SK-N-SH treated with all-trans-retinoic acid at 6 μM for 48 hours (cell line): ENCODE results near the gene RNF125.

Experiments used
- ATAC-seq: fragments of 200-7000 bp; cut with Tn5 transposase; 3 replicates; pipeline ENCODE4 v1.9.1; 2020; ENCODE audit warnings: mild to moderate bottlenecking, moderate library complexity
- ARNTL ChIP-seq: fragments of 450-650 bp; formaldehyde crosslinking; IDR thresholded peaks from 2 replicates; pipeline ENCODE4 v1.5.0; 2020; ENCODE audit warnings: low read depth, mild to moderate bottlenecking, moderate library complexity, borderline replicate concordance
- BACH2 ChIP-seq: fragments of 250-450 bp; sonication (Bioruptor Pico); IDR thresholded peaks from 2 replicates; pipeline ENCODE4 v1.9.0; 2021; ENCODE audit warnings: mild to moderate bottlenecking, borderline replicate concordance
- CSDC2 ChIP-seq: fragments of 250-450 bp; sonication (Bioruptor Pico); IDR thresholded peaks from 2 replicates; pipeline ENCODE4 v1.5.0; 2020; ENCODE audit warnings: mild to moderate bottlenecking, moderate library complexity
- ESRRG ChIP-seq: fragments of 250-450 bp; sonication (Bioruptor Pico); IDR thresholded peaks from 2 replicates; pipeline ENCODE4 v1.6.1; 2021; ENCODE audit warnings: mild to moderate bottlenecking
- ISL1 ChIP-seq: fragments of 250-450 bp; sonication (Bioruptor Pico); IDR thresholded peaks from 2 replicates; pipeline ENCODE4 v2.1.2; 2022; ENCODE audit warnings: mild to moderate bottlenecking, moderate library complexity
- PPARA ChIP-seq: fragments of 250-450 bp; sonication (Bioruptor Pico); IDR thresholded peaks from 2 replicates; pipeline ENCODE4 v1.5.0; 2020; ENCODE audit warnings: mild to moderate bottlenecking, borderline replicate concordance
- SNAI2 ChIP-seq: fragments of 250-450 bp; sonication (Bioruptor Pico); IDR thresholded peaks from 2 replicates; pipeline ENCODE4 v1.5.0; 2020; ENCODE audit warnings: mild to moderate bottlenecking, moderate library complexity
- TOX ChIP-seq: fragments of 250-450 bp; sonication (Bioruptor Pico); IDR thresholded peaks from 2 replicates; pipeline ENCODE4 v1.8.0; 2021; ENCODE audit warnings: mild to moderate bottlenecking, moderate library complexity, borderline replicate concordance
- ZC3H10 ChIP-seq: fragments of 250-450 bp; sonication (Bioruptor Pico); IDR thresholded peaks from 2 replicates; pipeline ENCODE4 v1.5.1; 2021; ENCODE audit warnings: mild to moderate bottlenecking, moderate library complexity
- ZFP3 ChIP-seq: fragments of 250-450 bp; sonication (Bioruptor Pico); IDR thresholded peaks from 2 replicates; pipeline ENCODE4 v1.5.0; 2020; ENCODE audit warnings: mild to moderate bottlenecking, moderate library complexity
- ZNF565 ChIP-seq: fragments of 450-650 bp; formaldehyde crosslinking; conservative IDR thresholded peaks from 2 replicates; pipeline ENCODE4 v1.5.0; 2020; ENCODE audit warnings: low read depth, mild to moderate bottlenecking, moderate library complexity
- ZNF8 ChIP-seq: fragments of 450-650 bp; formaldehyde crosslinking; IDR thresholded peaks from 2 replicates; pipeline ENCODE4 v1.5.0; 2020; ENCODE audit warnings: mild to moderate bottlenecking, moderate library complexity
- TF ChIP-seq, protein P1 (sequence below): fragments of 250-450 bp; sonication (Bioruptor Pico); IDR thresholded peaks from 2 replicates; pipeline ENCODE4 v1.5.0; 2020; ENCODE audit warnings: mild to moderate bottlenecking, moderate library complexity
- TF ChIP-seq, protein P2 (sequence below): fragments of 250-450 bp; sonication (Bioruptor Pico); IDR thresholded peaks from 2 replicates; pipeline ENCODE4 v1.8.0; 2021; ENCODE audit warnings: low read depth, mild to moderate bottlenecking, moderate library complexity, borderline replicate concordance
- TF ChIP-seq, protein P3 (sequence below): fragments of 250-450 bp; sonication (Bioruptor Pico); IDR thresholded peaks from 2 replicates; pipeline ENCODE4 v1.5.1; 2020; ENCODE audit warnings: low read depth, mild to moderate bottlenecking, moderate library complexity

RNF125 gene

DNA sequence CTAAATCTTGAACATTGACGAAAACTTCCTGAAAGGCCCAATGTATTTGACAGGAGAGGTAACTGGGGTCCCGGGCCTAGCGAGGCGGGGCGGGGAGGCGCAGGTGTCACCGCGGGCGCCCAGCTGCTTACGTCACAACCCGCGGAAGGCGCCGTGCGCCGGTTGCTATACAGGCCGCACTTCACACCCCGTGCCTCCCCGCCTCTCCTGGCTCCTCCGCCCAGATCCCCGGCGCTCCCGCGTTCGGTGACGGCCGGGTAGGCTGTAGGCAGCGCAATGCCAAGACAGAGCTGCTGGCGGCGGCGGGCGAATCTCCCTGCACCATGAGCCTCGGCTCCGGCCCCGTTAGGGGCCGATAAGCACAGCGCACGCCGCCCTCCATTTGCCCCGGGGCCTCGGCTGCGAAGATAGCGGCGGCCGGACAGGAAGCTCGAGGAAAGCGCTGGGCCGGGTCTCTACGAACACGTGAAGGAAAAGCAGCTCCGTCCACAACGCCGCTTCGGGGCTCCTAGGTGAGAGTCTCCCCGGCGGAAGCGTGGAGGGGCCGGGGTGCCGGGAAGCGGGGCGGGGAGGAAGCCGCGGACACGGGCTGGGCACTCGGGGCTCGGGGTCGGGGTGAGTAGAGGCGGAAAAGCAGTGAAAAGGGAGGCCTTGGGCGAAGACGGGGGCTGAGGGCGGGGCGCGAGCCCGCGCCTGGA, 73.2 kb downstream of the RNF125 start, which contains the start of gene RNF138:
Gene RNF138 (plus strand): TSS at position 151 of the 698 bp plus-strand sequence. CDS start 903 bp downstream, outside the sequence.
- peak; percentile 78 for ATAC-seq
- TF ChIP-seq, protein P1, sequence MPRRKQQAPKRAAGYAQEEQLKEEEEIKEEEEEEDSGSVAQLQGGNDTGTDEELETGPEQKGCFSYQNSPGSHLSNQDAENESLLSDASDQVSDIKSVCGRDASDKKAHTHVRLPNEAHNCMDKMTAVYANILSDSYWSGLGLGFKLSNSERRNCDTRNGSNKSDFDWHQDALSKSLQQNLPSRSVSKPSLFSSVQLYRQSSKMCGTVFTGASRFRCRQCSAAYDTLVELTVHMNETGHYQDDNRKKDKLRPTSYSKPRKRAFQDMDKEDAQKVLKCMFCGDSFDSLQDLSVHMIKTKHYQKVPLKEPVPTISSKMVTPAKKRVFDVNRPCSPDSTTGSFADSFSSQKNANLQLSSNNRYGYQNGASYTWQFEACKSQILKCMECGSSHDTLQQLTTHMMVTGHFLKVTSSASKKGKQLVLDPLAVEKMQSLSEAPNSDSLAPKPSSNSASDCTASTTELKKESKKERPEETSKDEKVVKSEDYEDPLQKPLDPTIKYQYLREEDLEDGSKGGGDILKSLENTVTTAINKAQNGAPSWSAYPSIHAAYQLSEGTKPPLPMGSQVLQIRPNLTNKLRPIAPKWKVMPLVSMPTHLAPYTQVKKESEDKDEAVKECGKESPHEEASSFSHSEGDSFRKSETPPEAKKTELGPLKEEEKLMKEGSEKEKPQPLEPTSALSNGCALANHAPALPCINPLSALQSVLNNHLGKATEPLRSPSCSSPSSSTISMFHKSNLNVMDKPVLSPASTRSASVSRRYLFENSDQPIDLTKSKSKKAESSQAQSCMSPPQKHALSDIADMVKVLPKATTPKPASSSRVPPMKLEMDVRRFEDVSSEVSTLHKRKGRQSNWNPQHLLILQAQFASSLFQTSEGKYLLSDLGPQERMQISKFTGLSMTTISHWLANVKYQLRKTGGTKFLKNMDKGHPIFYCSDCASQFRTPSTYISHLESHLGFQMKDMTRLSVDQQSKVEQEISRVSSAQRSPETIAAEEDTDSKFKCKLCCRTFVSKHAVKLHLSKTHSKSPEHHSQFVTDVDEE (CRISPR knock-in tag), result 0 out of 2 replicates have a peak, but pooled peaks have one; percentile 51
- no peak for TF ChIP-seq ZNF565 (CRISPR knock-in tag)
- no peak for TF ChIP-seq BACH2
- peak; percentile 50; the same call in 1 of the 2 replicates for TF ChIP-seq CSDC2 (CRISPR knock-in tag)
- 0 out of 2 replicates have a peak, but pooled peaks have one; percentile 58 for TF ChIP-seq ZFP3 (CRISPR knock-in tag)

DNA sequence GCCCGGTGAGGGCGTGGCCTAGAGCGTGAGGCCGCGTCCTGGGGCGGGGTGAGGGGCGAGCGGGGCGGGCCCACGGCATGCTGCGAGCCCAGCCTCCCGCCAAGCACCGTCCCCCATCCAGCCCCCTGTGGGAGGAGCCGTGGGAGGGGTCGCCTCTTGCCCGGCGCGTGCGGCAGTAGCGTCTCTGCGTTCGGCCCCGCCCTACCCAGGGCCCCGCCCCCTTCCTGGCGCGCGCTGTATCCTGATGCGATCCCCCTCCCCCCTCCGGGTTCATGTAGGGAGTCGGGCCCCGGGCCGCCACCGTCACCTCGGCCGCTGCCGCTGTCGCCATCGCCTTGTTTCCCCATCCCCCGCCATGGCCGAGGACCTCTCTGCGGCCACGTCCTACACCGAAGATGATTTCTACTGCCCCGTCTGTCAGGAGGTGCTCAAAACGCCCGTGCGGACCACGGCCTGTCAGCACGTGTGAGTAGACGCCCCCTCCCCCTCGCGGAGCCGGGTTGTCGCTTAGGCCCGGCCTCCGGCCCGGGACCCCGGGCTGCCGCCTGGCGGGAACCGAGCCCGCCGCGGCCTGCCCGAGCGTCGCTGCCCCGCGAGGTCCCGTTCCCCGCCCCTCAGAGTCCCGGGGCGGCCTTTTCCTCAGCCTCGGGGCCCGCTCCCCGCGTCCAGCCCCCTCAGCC, 73.9 kb downstream of the RNF125 start:
- peak; percentile 94 for ATAC-seq
- TF ChIP-seq SNAI2 (no peak), ISL1 (CRISPR knock-in tag) (no peak), ZFP3 (CRISPR knock-in tag) (no peak), ZC3H10 (CRISPR knock-in tag) (no peak), PPARA (CRISPR knock-in tag) (no peak)
- TF ChIP-seq, protein P2, sequence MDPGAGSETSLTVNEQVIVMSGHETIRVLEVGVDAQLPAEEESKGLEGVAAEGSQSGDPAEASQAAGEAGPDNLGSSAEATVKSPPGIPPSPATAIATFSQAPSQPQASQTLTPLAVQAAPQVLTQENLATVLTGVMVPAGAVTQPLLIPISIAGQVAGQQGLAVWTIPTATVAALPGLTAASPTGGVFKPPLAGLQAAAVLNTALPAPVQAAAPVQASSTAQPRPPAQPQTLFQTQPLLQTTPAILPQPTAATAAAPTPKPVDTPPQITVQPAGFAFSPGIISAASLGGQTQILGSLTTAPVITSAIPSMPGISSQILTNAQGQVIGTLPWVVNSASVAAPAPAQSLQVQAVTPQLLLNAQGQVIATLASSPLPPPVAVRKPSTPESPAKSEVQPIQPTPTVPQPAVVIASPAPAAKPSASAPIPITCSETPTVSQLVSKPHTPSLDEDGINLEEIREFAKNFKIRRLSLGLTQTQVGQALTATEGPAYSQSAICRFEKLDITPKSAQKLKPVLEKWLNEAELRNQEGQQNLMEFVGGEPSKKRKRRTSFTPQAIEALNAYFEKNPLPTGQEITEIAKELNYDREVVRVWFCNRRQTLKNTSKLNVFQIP (CRISPR knock-in tag), result no peak

DNA sequence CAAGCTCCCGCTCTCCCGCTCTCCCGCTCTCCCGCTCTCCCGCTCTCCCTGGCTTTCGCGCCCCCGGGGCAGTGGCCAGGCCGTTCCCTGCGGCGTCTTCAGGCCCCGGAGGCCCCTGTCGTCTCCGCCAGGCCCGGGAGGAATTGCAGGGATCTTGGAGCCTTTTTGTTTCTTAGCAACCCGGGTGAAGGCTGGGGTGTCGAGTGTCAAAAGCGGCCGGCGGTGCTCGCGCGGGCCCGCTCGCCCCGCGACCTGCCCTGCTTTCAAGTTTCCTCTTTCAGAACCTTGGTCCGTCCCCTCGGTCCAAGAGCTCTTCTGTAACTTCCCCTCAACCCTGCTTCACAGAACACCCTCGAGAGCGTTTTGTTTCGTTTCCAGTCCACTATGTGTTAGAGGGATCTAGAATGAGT, 74.5 kb downstream of the RNF125 start:
- ATAC-seq, result peak; percentile 56
- TF ChIP-seq ARNTL (CRISPR knock-in tag) (no peak), ESRRG (CRISPR knock-in tag) (no peak)
- TF ChIP-seq, protein P1 (CRISPR knock-in tag), result no peak

DNA sequence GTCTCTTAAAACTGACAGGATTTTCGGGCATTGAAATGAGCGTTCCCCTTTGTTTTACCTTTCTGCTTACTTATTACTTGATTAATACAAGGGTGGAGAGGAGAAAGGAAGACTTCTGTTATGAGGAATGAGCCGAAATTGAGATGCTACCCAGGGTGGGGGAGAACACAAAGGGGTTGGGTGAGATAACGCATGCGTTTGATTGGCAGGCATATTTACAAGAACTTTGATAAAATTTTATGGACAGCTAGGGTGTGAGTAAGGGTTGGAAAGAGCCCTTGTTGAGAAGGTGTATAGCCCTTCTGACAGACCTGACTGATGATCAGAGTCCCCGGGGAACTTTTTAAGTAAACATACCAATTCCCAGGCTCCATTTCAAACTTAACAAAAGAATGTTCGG, 74.9 kb downstream of the RNF125 start:
- no peak for TF ChIP-seq CSDC2 (CRISPR knock-in tag)
- TF ChIP-seq ZNF8 (CRISPR knock-in tag), result no peak
- TF ChIP-seq PPARA (CRISPR knock-in tag), result no peak
- TF ChIP-seq, protein P3, sequence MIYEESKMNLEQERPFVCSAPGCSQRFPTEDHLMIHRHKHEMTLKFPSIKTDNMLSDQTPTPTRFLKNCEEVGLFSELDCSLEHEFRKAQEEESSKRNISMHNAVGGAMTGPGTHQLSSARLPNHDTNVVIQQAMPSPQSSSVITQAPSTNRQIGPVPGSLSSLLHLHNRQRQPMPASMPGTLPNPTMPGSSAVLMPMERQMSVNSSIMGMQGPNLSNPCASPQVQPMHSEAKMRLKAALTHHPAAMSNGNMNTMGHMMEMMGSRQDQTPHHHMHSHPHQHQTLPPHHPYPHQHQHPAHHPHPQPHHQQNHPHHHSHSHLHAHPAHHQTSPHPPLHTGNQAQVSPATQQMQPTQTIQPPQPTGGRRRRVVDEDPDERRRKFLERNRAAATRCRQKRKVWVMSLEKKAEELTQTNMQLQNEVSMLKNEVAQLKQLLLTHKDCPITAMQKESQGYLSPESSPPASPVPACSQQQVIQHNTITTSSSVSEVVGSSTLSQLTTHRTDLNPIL (CRISPR knock-in tag), result no peak
- no peak for TF ChIP-seq TOX
- TF ChIP-seq ESRRG (CRISPR knock-in tag), result no peak
- TF ChIP-seq, protein P2 (CRISPR knock-in tag), result no peak
- no peak for TF ChIP-seq ZNF565 (CRISPR knock-in tag)
- TF ChIP-seq SNAI2, result no peak
- ATAC-seq, result no peak
